HepG2 (cell line): ENCODE measurements around the gene ATRN. TPM values are rescaled to one million over a fixed set of nuclear protein-coding genes. Genes with fewer than 3 reads are reported as not detected.

Experiments
- CHD4 ChIP-seq: fragments of 200-600 bp; sonication (generic); IDR thresholded peaks from 2 replicates; pipeline ENCODE4 v1.7.0; 2017; ENCODE audit warnings: mild to moderate bottlenecking, low read length, borderline replicate concordance
- EED ChIP-seq: sonication (generic); formaldehyde crosslinking; IDR thresholded peaks from 2 replicates; pipeline ENCODE4 v1.5.0; 2020; ENCODE audit warnings: mild to moderate bottlenecking, missing genetic modification reagents
- GZF1 ChIP-seq: sonication (generic); formaldehyde crosslinking; IDR thresholded peaks from 2 replicates; pipeline ENCODE4 v1.5.1; 2020; ENCODE audit warnings: mild to moderate bottlenecking, missing genetic modification reagents
- KAT8 ChIP-seq: IDR thresholded peaks from 2 replicates; pipeline ENCODE4 v1.6.1; 2016; ENCODE audit warnings: missing genetic modification reagents, missing compliant biosample characterization
- KMT2B ChIP-seq: IDR thresholded peaks from 2 replicates; pipeline ENCODE4 v1.6.1; 2016; ENCODE audit warnings: missing genetic modification reagents, missing compliant biosample characterization
- MIER2 ChIP-seq: IDR thresholded peaks from 2 replicates; pipeline ENCODE4 v1.6.1; 2016; ENCODE audit warnings: missing biosample characterization, missing genetic modification reagents
- NR1H2 ChIP-seq: sonication (generic); formaldehyde crosslinking; IDR thresholded peaks from 2 replicates; pipeline ENCODE4 v1.8.1; 2022; ENCODE audit warnings: low read depth, missing genetic modification reagents, borderline replicate concordance
- NR2F6 ChIP-seq, 2 experiments: IDR thresholded peaks; 2 replicates each; pipeline ENCODE4 v1.6.1; 2016; ENCODE audit warnings: antibody characterized with exemption in 1 of 2, mild to moderate bottlenecking in 1 of 2
- POLR2G ChIP-seq: fragments of 200-400 bp; formaldehyde crosslinking; IDR thresholded peaks from 2 replicates; pipeline ENCODE4 v1.6.1; 2018; ENCODE audit warnings: mild to moderate bottlenecking, low read depth, low read length, moderate library complexity
- PTBP1 ChIP-seq: fragments of 200-400 bp; formaldehyde crosslinking; IDR thresholded peaks from 2 replicates; pipeline ENCODE4 v1.6.1; 2018; ENCODE audit warnings: low read length, low read depth; ENCODE audit not compliant: poor library complexity, severe bottlenecking
- SRSF4 ChIP-seq: fragments of 200-400 bp; formaldehyde crosslinking; IDR thresholded peaks from one replicate; pipeline ENCODE4 v1.6.1; 2018; ENCODE audit warnings: mild to moderate bottlenecking, low read depth, low read length, moderate library complexity; ENCODE audit not compliant: poor library complexity, severe bottlenecking
- TGIF2 ChIP-seq: IDR thresholded peaks from 2 replicates; pipeline ENCODE4 v1.6.1; 2016; ENCODE audit warnings: control low read depth, missing compliant biosample characterization
- ZNF234 ChIP-seq: sonication (generic); formaldehyde crosslinking; conservative IDR thresholded peaks from 2 replicates; pipeline ENCODE4 v1.5.1; 2020; ENCODE audit warnings: mild to moderate bottlenecking, missing genetic modification reagents
- ZNF549 ChIP-seq: sonication (generic); formaldehyde crosslinking; IDR thresholded peaks from 2 replicates; pipeline ENCODE4 v1.5.0; 2020; ENCODE audit warnings: missing genetic modification reagents
- ZNF773 ChIP-seq: sonication (generic); formaldehyde crosslinking; IDR thresholded peaks from 2 replicates; pipeline ENCODE4 v1.4.0; 2020; ENCODE audit warnings: missing genetic modification reagents, borderline replicate concordance
- ZSCAN20 ChIP-seq: sonication (generic); formaldehyde crosslinking; IDR thresholded peaks from 2 replicates; pipeline ENCODE4 v1.4.0; 2020; ENCODE audit warnings: missing genetic modification reagents, mild to moderate bottlenecking, borderline replicate concordance
- polyA plus RNA-seq, 8 experiments: library from polyadenylated mRNA; depleted of rRNA in 3 of 8; stranded (reverse) in 7 of 8; unstranded in 1 of 8; fragments of >200 nt; fragmentation: Illumina TruSeq in 4 of 8; extraction: Trizol in 4 of 8; gene quantifications; 2 replicates each; pipeline versions ENCODE4 v1.2.1 to v1.2.3, GENCODE V29; 2011 to 2016; ENCODE audit warnings: low read depth in 4 of 8, missing spikeins in 1 of 8, mixed read lengths in 1 of 8; ENCODE audit not compliant: insufficient read depth in 1 of 8
- total RNA-seq, 5 experiments: library from RNA; depleted of rRNA; stranded (reverse); fragments of >200 nt; fragmentation: Illumina TruSeq; extraction: Trizol; gene quantifications; 2 replicates each; pipeline ENCODE4 v1.2.3, GENCODE V29; 2016; ENCODE audit warnings: low read depth in 1 of 5
- TF ChIP-seq, protein P1 (sequence below): sonication (generic); formaldehyde crosslinking; IDR thresholded peaks from 2 replicates; pipeline ENCODE4 v1.4.0; 2020; ENCODE audit warnings: missing genetic modification reagents, borderline replicate concordance
- TF ChIP-seq, protein P2 (sequence below): sonication (generic); formaldehyde crosslinking; IDR thresholded peaks from 2 replicates; pipeline ENCODE4 v1.4.0; 2020; ENCODE audit warnings: missing genetic modification reagents
- TF ChIP-seq, protein P3 (sequence below): IDR thresholded peaks from 2 replicates; pipeline ENCODE4 v1.6.1; 2016
- TF ChIP-seq, protein P4 (sequence below): sonication (generic); formaldehyde crosslinking; IDR thresholded peaks from 2 replicates; pipeline ENCODE4 v1.4.0; 2020; ENCODE audit warnings: mild to moderate bottlenecking, missing genetic modification reagents

Gene ATRN
- total and polyA plus RNA-seq, 2 of the 13 experiments (the other 11 are each of a cell fraction or from before 2014, with no cell fraction given): 44.2 to 81.1 TPM

DNA sequence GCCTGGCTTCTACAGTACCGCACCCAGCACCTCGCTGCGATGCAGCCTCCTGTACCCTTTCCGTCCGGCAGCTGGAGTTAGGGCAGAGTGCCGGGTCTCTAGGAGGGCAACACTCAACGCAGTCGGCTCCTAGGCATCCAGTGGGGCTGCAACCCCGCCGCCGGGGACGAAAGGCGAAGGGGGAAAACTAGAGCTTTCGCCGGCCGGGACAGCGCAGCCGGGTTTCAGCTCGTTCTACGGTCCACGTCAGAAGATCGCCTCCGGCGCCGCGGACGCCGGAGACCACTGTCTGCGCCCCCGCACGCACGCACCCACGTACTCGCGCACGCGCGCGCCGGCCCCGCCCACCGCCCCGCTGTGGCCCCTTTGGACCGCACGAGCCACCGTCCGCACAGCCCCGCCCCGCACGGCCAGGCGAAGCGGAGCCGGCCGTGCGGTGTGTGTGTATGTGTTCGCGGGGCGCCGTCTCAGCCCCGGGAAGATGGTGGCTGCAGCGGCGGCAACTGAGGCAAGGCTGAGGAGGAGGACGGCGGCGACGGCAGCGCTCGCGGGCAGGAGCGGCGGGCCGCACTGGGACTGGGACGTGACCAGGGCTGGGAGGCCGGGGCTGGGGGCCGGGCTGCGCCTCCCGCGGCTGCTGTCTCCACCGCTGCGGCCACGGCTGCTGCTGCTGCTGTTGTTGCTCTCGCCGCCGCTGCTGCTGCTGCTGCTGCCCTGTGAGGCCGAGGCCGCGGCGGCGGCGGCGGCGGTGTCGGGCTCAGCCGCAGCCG is at the start of gene ATRN (continued):
- TF ChIP-seq, protein P1, sequence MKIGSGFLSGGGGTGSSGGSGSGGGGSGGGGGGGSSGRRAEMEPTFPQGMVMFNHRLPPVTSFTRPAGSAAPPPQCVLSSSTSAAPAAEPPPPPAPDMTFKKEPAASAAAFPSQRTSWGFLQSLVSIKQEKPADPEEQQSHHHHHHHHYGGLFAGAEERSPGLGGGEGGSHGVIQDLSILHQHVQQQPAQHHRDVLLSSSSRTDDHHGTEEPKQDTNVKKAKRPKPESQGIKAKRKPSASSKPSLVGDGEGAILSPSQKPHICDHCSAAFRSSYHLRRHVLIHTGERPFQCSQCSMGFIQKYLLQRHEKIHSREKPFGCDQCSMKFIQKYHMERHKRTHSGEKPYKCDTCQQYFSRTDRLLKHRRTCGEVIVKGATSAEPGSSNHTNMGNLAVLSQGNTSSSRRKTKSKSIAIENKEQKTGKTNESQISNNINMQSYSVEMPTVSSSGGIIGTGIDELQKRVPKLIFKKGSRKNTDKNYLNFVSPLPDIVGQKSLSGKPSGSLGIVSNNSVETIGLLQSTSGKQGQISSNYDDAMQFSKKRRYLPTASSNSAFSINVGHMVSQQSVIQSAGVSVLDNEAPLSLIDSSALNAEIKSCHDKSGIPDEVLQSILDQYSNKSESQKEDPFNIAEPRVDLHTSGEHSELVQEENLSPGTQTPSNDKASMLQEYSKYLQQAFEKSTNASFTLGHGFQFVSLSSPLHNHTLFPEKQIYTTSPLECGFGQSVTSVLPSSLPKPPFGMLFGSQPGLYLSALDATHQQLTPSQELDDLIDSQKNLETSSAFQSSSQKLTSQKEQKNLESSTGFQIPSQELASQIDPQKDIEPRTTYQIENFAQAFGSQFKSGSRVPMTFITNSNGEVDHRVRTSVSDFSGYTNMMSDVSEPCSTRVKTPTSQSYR (CRISPR knock-in tag): peak; percentile 57; the same call in 1 of the 2 replicates
- TF ChIP-seq KAT8 (CRISPR knock-in tag): peak; percentile 88
- peak; percentile 68; the same call in 1 of the 2 replicates for TF ChIP-seq MIER2
- TF ChIP-seq ZNF773: no peak
- TF ChIP-seq, protein P2, sequence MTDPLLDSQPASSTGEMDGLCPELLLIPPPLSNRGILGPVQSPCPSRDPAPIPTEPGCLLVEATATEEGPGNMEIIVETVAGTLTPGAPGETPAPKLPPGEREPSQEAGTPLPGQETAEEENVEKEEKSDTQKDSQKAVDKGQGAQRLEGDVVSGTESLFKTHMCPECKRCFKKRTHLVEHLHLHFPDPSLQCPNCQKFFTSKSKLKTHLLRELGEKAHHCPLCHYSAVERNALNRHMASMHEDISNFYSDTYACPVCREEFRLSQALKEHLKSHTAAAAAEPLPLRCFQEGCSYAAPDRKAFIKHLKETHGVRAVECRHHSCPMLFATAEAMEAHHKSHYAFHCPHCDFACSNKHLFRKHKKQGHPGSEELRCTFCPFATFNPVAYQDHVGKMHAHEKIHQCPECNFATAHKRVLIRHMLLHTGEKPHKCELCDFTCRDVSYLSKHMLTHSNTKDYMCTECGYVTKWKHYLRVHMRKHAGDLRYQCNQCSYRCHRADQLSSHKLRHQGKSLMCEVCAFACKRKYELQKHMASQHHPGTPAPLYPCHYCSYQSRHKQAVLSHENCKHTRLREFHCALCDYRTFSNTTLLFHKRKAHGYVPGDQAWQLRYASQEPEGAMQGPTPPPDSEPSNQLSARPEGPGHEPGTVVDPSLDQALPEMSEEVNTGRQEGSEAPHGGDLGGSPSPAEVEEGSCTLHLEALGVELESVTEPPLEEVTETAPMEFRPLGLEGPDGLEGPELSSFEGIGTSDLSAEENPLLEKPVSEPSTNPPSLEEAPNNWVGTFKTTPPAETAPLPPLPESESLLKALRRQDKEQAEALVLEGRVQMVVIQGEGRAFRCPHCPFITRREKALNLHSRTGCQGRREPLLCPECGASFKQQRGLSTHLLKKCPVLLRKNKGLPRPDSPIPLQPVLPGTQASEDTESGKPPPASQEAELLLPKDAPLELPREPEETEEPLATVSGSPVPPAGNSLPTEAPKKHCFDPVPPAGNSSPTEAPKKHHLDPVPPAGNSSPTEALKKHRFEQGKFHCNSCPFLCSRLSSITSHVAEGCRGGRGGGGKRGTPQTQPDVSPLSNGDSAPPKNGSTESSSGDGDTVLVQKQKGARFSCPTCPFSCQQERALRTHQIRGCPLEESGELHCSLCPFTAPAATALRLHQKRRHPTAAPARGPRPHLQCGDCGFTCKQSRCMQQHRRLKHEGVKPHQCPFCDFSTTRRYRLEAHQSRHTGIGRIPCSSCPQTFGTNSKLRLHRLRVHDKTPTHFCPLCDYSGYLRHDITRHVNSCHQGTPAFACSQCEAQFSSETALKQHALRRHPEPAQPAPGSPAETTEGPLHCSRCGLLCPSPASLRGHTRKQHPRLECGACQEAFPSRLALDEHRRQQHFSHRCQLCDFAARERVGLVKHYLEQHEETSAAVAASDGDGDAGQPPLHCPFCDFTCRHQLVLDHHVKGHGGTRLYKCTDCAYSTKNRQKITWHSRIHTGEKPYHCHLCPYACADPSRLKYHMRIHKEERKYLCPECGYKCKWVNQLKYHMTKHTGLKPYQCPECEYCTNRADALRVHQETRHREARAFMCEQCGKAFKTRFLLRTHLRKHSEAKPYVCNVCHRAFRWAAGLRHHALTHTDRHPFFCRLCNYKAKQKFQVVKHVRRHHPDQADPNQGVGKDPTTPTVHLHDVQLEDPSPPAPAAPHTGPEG (CRISPR knock-in tag): peak; percentile 95
- TF ChIP-seq ZNF549 (CRISPR knock-in tag): 0 out of 2 replicates have a peak, but pooled peaks have one; percentile 16
- TF ChIP-seq GZF1 (CRISPR knock-in tag): no peak
- peak; percentile 95; the same call in 1 of the 2 replicates for TF ChIP-seq ZNF234 (CRISPR knock-in tag)
- TF ChIP-seq TGIF2 (CRISPR knock-in tag): peak; percentile 69; the same call in 1 of the 2 replicates
- TF ChIP-seq POLR2G: peak; percentile 99
- no peak for TF ChIP-seq SRSF4
- peak; percentile 98; the same call in 1 of the 2 replicates for TF ChIP-seq ZSCAN20
- no peak for TF ChIP-seq PTBP1
- TF ChIP-seq, protein P3, sequence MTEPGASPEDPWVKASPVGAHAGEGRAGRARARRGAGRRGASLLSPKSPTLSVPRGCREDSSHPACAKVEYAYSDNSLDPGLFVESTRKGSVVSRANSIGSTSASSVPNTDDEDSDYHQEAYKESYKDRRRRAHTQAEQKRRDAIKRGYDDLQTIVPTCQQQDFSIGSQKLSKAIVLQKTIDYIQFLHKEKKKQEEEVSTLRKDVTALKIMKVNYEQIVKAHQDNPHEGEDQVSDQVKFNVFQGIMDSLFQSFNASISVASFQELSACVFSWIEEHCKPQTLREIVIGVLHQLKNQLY (CRISPR knock-in tag): peak; percentile 63
- TF ChIP-seq KMT2B: peak; percentile 97
- no peak for TF ChIP-seq CHD4
- no peak for TF ChIP-seq NR2F6 (IDR thresholded peaks at IDR 0.05)
- peak; percentile 84; the same call in 1 of the 2 replicates for TF ChIP-seq NR2F6 (CRISPR knock-in tag; IDR thresholded peaks at IDR 0.05)
- 0 out of 2 replicates have a peak, but pooled peaks have one; percentile 78 for TF ChIP-seq NR1H2 (CRISPR knock-in tag)
- TF ChIP-seq, protein P4, sequence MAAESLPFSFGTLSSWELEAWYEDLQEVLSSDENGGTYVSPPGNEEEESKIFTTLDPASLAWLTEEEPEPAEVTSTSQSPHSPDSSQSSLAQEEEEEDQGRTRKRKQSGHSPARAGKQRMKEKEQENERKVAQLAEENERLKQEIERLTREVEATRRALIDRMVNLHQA (CRISPR knock-in tag): no peak
- TF ChIP-seq EED: no peak; the same call in 1 of the 2 replicates
